ENCODE results near the gene IL1RAPL2. TPM values are rescaled to one million over a fixed set of nuclear protein-coding genes. Genes with fewer than 3 reads are reported as not detected.

Gene IL1RAPL2
- total RNA-seq, 1 experiment from 2014 or later = not detected

DNA sequence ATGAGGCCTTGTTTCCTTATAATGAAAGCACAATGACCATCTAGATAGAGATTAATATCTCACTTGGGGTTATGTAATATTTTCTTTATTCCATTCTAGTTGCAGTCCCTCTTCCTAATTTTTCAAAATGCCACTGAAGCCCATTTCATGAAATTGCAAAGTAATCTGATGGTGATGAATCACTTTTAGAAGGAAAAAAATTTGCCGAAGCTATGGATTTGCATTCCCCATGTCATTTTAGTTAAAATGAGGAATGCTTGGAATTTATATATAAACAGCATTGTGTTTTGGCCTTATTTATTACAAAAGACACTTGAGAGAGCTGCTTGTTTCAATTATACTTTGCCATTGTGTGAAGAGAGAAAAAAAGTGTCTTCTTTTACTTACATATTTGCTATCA is 896.2 kb downstream of the IL1RAPL2 start:
- no peak for DNase-seq (ENCODE audit: low read depth)

DNA sequence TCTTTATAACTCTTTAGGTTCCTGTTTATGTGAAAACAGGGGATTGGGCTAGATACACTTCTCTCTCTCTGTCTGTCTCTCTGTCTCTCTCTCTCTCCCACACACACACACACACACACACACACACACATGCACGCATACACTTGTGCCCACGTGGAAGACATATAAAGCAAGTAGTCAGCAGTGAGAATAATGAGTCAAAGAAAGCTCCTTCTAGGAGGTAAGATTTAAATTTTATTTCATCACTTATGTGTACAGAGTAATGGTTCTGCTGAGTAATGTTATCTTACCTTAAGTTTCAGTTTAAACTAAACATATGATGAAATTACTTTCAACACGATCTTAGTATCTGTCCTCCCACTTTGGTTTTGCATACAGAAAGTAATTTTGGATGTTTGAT is 897.5 kb downstream of the IL1RAPL2 start:
- DNase-seq (ENCODE audit: low read depth) = no peak

DNA sequence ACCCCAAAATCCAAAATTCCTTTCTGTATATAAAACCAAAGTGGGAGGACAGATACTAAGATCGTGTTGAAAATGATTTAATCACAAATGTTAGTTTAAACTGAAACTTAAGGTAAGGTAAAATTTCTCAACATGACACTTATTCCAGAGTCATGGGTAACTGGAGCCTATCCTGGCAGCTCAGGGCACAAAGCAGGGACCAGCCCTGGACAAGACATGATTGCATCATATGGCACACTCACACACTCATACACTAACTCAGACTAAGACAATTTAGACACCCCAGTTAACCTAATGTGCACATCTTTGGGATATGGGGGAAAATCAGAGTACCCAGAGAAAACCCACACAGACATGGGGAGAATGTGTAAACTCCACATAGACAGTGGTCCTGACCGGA is 898.6 kb downstream of the IL1RAPL2 start:
- DNase-seq (ENCODE audit: low read depth) = no peak

DNA sequence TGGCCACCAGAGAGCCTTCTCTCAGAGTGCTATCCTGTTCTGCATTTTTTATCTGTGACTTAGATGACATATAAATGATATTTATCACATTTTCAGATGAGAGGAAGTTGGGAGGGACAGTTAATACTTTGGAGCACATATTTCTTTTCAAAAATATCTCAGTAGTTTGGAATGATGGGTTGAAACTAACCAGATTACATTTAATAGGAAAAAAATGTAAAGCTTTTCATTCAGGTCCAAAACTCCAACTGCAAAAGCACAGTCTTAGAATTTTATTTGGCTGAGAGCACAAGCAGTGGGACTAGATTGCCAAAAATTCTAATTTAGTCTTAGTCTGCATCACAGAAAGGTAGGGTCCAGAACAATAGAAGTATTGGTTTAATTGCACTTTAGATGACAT is 902.7 kb downstream of the IL1RAPL2 start:
- DNase-seq (ENCODE audit: low read depth) = no peak

DNA sequence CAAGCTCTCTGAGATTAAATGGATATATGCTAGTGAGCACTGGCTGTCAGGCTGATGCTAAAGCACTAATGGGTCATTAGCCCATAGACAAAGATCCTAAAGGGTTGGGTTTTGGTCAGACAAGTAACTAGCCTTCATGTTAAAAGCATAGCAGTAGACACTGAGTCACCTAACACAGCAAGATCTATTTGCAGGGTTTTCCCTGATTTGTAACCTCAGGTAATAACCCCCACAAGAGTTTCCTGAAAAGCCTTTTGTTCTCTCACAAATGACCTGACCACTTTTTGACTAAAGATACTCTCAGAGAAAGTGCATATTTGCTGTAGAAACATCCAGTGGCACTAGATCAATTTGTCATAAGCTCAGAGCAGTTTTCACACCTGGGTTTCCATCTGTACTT is 905.6 kb downstream of the IL1RAPL2 start:
- DNase-seq (ENCODE audit: low read depth) = no peak

DNA sequence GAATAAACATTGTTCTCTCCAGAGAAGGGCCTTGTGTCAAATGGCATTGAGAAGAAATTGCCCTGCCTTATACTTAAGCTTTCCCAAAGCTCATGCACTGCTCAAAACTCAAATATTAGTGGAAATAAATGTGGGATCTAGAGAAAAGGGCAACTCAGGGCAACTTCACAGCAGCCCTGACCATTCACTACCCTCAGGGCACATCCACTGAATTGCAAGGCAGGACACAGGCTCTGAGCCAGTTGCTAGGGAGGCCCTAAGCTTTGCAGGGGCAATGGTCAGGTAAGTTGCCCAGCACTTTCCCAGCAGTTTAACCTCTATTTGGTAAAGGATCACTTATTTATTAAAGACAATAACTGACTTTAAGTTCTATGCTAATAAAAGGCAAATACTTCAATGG is 909.8 kb downstream of the IL1RAPL2 start:
- DNase-seq (ENCODE audit: low read depth) = no peak

DNA sequence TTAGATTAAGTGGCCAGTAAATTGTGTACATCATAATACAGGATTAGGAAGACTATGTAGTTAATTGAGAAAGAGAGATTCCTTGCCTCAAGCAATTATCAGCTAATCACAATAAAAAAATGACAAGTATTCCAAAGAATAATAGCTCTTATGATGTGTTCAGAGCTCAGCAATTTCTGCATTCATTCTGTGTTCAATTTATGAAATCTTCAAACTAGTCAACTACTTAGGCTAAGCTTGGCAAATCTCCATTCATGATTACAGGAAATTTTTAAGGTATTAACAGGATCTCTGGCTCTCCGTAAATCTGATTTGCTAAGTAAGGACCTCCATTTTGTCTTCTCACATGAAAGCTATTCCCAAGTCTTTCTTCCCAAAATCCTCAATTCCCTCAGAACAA is 911.4 kb downstream of the IL1RAPL2 start:
- DNase-seq (ENCODE audit: low read depth) = no peak

DNA sequence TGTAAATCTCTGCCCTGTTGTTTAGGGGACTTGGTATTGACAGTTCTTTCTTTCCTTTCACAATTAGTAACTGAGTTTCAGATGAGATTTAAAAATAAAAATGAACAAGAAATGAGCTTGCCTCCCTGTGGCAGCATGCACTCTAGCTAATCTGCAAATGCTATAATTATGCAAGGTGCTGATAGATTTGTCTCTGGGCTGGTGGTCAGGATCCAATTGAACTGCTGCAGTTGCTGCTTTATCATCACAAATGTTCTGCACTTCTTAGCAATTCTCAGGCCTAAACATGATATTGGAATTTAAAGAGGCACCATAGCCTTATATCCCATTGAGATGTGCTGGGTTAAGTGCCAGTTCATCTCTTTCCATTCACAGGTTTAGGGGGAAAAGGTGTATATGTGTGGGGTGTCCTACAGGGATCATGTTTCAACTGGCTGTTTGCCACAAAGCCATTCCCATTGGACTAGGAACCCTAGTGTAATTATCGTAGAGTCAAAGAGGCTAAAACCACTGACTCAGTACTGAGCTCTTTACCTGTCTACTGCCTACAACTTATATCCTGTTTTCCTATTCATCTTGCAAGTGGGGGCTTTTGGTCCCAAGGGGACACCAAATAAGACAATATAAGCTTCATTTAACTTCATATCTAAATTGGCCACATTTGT is 914.8 kb downstream of the IL1RAPL2 start:
- DNase-seq (ENCODE audit: low read depth) = no peak

DNA sequence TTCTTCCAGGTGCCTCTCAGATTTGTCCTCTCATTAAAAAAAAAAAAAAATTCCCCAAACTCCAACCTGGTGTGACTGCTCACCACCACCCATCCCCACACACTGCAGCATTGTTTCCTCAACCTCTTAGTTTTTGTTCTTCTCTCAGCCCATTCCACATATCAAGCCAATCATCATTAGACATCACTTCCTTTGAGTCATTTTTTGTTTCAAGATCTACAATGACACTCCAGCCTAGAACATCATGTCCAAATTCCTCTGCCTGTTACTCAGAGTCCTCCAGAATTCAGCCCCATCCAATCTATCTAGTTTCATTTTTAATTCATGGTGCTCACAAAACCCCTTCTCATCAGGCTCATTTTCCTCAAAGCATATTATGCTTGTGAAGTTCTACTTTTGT is 917.0 kb downstream of the IL1RAPL2 start:
- no peak for DNase-seq (ENCODE audit: low read depth)

DNA sequence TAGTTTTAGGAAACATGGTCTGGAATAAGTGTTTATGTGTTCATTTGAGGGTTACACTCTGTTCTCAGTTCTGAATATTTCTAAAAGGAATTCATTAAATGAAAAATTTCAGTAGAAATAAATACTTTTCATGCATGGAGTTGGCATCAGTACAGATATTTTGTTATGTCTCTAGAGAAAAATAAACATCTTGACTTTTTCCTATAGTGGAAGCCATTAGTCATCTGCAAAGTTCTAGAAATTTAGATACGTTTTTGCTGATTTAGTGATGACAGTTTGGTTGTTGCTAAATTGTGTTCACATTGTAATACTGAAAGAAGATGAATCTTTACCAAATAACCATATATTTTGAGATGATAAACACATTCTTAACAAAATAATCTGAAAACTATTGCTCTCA is 922.7 kb downstream of the IL1RAPL2 start:
- DNase-seq (ENCODE audit: low read depth) = no peak

DNA sequence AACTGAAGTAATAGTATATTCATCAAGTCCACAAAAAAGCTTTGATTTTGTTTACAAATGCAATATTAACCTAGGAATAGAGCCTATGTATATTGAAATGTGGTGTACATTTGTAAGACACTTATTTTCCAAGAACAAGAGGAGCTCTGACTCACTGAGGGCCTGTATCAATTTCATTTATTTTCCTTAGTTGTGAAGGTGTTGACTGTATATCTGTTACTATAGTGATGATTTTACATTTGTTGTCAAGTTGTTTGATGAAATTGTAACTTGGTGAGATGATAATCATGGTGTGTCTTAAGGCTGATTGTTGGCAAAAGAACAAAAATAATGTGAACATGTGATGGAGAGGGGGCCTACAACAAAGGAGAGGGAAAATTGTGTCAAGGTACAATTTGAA is 929.4 kb downstream of the IL1RAPL2 start:
- no peak for DNase-seq (ENCODE audit: low read depth)

DNA sequence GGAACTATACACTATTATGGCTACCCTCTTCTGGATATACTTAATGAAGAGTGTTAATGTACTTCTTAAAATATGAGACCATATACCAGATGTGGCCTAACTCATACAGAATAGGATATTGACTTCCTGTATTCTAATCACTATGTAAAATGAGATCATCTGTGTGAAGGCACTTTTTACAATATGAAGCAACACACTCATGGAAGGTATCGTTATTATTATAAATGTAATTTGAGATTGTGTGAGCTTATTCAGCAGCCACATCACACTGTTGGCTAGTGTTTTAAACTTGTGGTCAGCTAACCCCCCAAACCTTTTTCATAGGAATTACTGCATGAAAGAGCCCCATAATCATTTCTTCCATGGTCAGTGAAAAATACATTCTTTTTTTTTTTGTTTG is 936.3 kb downstream of the IL1RAPL2 start:
- no peak for DNase-seq (ENCODE audit: low read depth)

DNA sequence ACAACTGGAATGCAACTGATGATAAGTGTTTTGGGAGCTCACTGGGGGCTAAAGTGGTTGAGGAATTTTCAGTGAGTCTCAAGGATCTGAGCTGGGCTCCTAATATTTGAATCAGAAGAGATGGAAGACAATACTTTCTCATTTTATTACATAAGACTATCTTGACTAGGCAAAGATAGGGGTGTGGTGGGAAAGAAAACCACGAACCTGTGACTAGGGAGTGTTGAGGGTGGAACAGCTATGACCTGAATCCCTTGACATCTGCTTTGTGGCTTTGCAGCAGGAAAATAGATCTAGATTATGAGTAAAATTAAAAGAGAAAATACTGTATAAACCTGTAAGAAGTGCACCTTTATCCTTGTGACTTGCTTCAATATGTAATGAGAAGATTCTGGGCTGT is 949.6 kb downstream of the IL1RAPL2 start:
- DNase-seq (ENCODE audit: low read depth) = no peak

DNA sequence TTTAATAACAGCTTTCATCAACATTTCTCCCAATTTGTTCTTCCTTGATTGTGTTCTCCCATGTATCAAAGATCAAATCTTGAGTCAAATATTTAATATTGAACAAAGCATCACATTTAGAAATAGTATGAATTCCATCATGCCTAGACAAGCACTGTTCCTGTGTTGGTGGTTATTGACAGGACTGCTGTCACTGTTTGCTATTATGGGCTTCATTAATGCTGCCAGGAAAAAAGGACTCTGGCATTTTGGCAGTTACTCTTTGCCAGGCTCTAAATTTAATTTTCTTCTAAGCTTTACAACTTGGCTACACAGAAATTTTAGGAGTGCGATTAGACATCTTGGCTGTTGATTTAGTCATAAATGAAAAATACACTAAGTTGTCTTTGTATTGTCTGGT is 960.4 kb downstream of the IL1RAPL2 start:
- no peak for DNase-seq (ENCODE audit: low read depth)

DNA sequence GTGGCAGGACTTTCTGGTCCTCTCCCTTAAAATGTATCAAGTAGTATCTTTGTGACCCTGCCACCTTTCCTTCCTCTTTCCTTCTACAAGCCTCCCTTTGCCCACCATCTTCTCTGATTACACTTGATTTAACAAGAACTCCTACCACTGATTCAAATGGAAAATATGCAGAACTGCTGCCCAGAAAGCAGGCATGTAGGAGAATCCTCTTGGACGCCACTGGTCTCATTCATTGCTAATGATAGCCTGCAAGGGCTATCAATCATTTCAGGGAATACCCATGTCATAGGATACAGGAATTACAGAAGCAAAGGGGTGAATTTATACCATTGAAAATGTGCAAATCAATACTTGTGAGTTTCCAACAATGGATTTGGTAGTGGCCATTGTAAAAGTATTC is 961.8 kb downstream of the IL1RAPL2 start:
- no peak for DNase-seq (ENCODE audit: low read depth)

DNA sequence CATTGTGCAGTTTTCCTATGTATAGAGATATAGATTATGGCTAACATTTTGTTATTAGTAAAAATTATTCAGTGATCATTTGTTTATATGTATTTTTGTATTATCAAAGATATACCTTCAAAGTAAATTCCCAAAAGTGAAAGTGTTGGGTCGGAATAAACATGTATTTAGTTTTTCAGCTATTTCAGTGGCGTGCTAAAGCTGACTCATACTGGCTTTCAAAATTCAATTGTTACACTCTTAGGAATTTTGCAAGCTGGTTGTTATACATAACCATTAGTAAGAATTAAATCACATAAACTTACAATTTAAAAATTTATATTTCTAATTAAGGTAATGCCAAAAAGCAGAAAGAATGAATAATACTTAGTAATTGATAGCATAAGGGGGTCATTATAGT is 968.0 kb downstream of the IL1RAPL2 start:
- no peak for DNase-seq (ENCODE audit: low read depth)

DNA sequence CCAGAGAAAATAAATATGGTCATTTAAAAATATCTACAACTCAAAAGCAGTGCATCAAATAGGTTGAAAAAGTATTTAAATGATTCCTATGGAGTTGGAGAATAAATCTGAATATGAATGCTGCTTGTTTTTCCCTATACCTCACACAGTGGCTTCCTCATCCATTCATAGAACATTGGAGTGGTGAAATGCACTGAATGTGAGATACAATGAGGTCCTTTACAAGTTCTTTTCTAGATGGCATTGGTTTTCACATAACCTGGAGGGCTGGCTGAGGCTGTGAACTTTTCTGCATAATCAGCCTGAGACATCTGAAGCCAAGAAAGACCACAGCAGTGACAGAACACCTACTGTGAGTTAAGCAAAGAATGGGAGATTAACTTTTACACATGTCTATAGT is 977.3 kb downstream of the IL1RAPL2 start:
- no peak for DNase-seq (ENCODE audit: low read depth)

DNA sequence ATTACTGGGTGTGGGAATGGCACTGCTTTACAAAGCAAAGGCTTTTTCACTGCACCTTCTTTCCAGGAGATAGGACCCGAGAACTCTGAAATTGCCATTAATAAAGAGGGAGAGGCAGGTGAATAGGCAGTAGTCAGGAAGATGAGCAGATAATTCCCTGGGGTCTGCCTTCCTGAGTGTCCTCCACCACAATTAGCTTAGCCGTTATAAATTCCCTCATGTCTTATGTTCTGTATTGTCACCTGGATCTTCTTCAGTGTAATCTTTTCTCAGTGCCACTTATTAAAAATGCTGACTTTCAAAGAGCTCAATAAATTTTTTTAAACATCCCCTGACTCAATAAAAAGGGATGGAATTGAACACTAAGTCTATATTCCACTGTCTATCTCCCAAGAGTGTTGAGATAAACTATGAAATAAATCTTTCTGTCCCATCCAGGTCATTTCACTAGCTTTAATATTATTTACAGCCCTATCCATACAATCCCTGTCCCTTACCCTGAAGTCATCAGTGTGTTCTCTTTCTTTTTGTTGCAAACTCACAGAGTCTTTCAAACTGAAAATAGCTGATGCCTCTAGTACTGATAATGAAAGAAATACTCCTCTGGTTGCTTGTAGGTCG is 984.2 kb downstream of the IL1RAPL2 start:
- no peak for DNase-seq (ENCODE audit: low read depth)

DNA sequence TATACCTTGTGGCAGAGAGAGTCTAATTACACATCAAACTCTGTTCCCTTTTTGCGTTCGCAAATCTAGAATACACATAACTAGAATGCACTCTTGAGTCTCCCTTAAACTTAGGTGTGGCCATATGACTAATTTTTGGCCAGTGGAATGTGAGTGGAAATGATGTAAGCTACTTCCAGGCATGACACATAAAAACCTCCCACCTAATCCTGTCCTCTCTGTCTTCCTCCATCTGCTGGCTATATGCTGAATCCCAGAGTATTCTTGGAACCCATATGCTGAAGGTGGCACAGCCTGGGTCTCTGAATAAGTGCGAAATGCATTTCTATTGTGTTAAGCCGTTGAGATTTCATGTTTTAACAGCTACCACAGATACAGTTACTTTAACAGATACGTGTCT is 986.4 kb downstream of the IL1RAPL2 start:
- peak; percentile 4 for DNase-seq (ENCODE audit: low read depth)

DNA sequence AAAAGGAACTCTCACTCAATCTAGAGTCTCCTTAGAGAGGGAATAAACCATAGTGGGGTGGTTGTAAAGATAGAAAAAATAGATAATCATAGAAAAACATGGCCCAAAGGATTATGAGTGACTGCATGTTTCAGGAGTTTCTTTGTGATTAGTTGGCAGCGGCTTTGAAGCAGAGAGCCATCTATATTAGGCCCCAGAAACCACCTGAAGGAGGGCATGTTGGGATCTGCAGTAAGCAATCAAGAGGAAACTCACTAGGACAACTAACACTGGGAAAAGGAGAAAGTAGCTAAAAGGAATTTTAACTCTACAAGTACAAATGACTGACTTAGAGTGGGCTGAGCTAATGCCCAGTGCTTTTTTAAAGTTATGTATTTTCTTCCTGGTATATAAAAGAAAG is 987.1 kb downstream of the IL1RAPL2 start:
- no peak for DNase-seq (ENCODE audit: low read depth)

DNA sequence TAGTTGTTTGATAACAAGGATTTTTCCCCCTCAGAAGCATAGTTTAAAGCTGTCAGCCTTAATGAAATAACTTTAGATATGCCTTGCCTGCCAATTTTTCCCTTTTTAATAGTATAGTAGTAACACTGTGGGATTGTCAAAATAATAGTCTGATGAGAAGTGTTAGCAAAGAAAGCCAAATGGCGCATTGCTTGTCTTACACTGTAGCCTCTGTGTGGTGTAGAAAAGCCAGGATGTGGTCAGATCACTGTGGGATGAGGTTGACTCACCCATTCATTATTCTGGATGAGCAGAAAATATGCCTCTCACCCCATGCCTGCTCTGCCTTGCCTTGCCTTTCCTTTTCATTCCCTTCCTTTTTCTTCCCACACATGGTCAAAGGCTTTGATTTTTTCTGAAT is 998.5 kb downstream of the IL1RAPL2 start:
- DNase-seq (ENCODE audit: low read depth) = peak; percentile 52

DNA sequence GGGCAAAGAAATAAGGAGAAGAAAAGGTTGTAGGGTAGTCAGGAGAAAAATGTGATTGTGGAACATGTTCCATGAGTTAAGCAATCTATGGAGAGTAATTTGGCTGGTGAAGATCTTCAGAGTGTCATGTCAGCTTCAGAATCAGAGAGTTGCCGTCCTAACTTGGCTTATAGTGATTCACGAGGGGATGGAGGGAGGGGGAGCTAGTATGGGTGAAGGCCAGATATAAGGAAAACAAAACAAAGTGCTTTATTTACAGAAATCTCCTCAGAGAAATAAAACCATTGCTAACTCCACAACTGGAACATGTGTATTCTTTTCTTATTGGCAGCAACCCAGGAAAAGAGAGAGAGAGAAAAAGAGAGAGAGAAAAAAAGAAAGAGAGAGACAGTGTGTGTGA is 999.9 kb downstream of the IL1RAPL2 start:
- no peak for DNase-seq (ENCODE audit: low read depth)

DNA sequence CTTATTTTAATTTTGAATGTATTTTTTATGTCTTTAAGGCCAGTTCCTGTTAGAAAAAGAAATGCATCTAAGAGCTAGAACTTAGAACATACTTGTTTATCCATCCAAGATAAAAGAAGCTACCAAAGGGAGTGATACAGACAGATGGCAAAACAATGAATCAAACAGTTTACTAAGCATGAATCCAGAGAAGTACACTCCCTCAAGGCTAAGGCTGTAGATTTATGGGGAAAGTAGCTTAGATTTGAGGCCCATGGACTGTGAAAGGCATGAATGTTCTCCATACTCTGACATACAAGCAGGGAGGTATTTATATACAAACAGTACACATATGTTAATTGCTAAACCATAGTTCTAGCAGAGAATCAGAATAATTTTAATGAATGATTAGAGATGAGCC is 1001.1 kb downstream of the IL1RAPL2 start:
- DNase-seq (ENCODE audit: low read depth) = no peak

DNA sequence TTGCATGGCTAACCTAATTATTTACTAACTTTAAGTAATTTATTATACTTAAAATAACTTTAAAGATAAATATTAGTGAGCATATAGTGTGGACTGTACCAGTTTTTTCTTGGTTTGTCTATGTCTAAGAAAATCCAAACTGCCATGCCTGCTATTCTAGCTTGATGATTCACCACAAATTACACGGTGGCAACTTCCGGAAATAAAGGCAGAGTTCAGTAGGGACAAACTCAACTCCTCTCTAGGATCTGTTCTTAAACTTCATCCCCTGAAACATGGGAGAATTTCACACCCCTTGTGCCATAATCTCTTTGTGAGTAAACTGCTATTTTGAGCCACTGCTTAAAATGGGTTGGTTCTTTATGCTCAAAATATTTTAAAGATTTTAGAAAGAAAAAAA is 1042.7 kb downstream of the IL1RAPL2 start:
- peak; percentile 0 for DNase-seq (ENCODE audit: low read depth)
